IPS-NIHi7 (cell line): Measurements from ENCODE around the gene RBP5.

Source experiments
- DNase-seq: peaks from one replicate; pipeline ENCODE4 v3.0.0; 2012; ENCODE audit warnings: mixed read lengths; ENCODE audit errors: extremely low spot score

The RBP5 gene

DNA sequence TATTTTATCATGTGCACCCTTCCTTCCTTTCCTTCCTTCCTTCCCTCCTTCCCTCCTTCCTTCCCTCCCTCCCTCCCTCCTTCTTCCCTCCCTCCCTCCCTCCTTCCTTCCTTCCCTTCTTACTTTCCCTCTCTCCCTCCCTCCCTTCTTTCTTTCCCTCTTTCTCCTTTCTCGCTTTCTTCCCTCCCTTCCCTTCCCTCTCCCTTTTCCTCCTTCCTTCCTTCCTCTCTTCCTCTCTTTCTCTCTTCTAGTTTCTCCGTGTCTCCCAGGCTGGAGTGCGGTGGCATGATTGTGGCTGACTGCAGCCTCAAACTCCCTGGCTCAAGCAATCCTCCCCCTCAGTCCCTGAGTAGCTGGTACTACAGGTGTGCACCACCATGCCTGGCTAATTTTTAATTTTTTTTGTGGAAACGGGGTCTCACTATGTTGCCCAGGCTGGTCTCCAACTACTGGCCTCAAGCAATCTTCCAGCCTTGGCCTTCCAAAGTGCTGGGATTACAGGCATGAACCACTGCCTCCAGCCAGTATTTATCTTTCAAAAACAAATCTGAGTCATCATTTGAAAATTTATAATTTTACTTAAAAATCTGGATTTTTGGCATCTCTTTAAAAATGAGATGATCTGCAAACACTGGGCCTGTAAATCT lies 27.5 kb downstream of the RBP5 start:
- no peak for DNase-seq

DNA sequence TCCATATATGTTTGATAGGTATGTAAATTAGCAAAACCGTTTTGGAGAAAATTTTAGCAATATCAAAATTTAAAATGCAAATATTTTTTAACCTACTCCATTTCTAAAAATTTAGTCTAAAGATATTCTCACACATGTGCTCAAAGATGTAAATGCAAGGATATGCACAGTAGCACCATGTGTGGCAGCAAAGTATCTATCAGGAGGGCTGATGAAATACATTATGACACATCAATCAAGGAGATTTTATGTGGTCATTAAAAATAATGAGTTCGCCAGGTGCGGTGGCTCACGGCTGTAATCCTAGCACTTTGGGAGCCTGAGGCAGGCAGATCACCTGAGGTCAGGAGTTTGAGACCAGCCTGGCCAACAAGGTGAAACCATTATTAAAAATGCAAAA lies 28.4 kb downstream of the RBP5 start:
- DNase-seq: no peak

DNA sequence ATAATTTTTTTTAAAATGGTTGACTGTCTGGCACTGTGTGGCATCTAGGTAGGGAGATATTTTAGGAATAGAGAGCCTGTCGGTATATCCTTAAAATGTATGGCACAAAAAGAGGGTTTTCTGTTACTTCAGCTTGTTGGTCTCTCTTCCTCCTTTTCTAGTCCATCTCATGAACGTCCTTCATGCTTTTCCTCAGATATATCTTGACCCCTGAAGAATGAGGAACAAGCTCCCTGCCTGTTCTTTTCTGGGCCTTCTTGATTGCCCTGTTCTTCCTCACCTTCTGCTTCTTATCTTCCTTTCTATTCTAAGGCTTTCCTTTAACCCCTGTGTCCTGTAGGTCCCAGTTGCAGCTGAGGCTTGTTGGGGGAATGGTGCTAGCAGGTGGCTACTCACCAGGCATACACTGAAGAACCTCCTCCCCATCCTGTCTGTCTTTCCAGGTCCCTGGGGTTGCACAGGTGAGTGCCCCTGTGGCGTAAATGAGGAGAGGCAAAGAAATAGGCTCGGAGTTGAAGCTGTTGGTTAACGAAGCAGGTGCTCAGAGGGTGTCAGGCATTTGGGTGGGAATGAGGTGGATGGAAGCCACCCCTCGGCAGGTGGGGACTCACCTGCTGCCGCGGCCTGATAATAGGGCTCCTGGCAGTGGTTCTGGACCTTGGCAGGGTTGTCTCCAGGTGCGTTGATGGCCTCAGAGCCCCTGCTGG lies 29.2 kb downstream of the RBP5 start:
- no peak for DNase-seq

DNA sequence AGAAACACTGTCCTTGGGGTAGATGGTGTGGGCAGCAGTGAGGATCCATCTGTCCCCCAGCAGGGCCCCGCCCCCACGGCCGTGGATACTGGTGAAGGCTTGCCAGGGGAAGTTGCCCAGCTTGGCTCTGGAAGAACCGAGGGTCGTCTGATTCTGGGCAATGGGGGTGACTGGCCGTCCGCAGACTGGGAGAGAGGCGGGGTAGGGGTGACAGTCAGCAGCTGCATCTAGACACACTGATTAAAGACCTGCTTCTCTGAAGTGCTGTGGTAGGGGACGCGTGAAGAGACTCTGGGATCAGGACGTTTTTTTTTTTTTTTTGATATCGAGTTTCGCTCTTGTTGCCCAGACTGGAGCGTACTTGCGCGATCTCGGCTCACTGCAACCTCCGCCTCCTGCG lies 31.7 kb downstream of the RBP5 start:
- DNase-seq: no peak

DNA sequence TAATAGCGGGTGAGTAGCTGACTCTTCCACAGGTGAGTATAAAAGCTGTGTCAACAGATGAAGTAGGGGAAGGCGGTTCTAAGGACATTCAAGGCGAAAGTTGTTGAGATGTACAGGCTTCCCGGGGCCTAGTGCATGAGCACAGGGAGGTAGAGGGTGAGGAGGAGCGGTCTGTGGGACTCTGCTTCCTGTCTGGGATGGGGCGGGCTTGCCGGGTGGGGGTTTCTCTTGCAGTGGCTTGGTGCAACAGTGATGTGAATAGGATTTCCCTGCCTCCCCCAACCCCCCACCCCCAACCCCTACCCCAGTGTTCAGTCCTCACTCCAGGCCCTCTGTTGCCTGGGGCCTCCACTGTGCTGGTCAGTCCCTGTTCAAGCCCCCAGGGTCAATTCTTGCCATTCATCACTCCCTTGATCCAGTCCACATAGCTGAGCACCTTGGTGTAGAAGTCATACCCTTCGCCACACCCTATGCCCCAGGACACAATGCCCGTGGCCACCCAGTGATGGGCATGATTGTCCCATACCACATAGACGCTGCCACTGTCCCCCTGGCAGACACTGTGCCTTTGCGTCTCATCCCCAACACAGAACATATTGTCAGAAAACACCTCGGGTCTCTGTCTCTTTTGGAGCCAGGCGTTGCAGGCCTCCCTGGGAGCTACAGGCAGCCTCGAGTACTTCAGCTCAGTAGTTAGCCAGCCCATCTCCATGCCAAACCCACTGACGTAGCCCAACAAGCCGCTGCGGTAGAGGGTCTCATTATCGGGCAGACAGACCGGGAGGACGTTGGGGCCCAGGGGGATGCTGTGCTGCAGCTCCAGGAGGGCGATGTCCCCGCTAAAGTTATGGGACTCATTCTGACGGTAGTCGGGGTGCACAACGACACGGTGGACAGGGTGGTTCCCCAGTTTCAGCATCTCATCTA lies 32.4 kb downstream of the RBP5 start:
- no peak for DNase-seq

DNA sequence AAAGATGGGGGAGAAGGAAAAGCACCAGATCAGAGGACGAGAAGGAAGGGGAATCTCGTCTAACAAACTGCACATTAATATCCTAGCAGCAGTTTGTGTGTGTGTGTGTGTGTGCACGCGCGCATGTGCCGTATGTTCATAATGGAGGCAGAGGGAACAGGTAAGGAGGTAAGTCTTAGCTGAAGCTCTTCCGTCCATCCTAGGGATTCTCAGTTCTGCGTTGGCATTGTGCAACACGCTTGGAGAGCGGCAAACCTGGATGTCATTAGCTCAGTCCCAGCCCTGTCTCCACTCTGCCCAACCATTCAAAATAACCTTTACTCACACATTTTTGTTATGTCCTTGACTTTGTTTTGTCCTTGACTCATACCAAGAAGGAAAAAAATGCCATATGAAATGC lies 34.8 kb downstream of the RBP5 start:
- DNase-seq: no peak

DNA sequence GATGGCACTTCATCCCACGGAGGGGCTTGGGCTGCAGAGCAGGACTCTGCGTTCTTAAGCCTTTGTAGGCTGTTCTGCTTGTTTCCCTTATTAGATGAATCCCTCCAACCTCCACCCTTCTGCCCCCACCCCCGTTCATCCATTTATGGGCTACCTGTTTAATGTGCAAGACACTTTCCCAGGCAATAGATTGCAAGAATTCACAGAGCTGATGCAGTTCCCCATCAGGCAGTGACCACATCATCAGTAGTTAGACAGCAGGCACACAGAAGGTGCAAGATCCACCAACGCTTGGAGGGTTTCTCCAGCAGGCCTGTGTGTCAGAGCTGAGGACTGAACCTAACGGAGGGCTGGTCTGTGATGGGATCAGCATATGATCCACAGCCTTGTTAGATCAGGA lies 35.2 kb downstream of the RBP5 start:
- DNase-seq: no peak

DNA sequence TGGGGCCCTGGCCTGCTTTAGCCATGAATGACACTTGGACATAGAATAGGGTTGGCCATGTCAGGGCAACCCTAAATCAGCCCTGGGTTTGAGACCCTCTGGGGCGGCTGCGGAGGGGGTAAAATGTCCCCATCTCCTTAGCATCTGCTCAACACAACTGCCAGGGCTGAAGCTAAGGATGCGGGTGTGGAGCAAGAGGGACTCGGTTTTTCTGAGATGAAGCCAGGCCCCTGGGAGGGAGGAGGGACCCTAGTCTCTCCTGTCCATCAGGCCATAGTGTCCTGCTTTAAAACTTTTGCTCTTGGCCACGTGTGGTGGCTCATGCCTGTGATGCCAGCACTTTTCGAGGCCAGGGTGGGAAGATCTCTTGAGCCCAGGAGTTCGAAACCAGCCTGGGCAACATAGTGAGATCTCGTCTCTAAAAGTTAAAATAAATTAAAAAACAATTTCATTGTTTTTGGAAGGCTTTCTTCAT lies 35.7 kb downstream of the RBP5 start:
- DNase-seq: no peak

DNA sequence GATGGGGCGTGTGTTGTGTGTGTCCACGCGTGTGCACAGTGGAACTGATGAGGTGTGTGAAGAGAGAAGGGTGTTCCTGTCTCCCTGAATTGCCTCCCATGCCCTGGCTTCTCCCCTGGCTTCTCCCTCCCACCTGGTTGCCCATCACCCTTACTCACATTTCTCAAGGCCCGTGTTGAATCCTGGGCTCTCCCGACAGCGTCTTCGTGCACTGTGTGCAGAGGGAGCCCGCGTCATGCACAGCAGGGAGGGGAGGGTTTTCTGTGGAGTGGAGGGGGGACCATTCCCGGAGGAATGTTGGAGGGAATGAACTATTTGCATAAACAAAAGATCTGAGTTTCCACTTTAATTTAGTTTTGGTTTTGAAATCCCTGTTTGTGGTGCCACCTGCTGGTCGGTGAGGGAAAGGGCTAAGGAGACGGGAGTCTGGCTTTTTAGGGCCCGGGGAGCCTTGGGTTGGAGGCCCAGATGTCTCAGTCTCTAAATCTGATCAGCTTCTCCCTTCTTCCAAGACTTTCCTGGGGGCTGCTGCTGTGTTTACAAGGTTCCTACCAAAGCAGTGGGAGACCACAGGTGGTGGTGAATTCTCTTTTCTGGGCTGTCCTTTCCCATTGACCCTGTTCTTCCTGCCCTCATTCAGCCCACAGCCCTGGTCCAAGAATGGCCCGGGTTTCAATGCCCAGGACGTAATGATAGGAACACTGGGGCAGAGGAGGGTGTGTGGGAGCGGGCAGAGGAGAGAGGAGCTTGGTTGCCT lies 36.3 kb downstream of the RBP5 start, which contains the start of gene C1R:
C1R (minus strand) TSS at position 217 of the 757 bp plus-strand sequence; CDS start at position 160, 57 bp downstream.
- DNase-seq: peak; percentile 76

DNA sequence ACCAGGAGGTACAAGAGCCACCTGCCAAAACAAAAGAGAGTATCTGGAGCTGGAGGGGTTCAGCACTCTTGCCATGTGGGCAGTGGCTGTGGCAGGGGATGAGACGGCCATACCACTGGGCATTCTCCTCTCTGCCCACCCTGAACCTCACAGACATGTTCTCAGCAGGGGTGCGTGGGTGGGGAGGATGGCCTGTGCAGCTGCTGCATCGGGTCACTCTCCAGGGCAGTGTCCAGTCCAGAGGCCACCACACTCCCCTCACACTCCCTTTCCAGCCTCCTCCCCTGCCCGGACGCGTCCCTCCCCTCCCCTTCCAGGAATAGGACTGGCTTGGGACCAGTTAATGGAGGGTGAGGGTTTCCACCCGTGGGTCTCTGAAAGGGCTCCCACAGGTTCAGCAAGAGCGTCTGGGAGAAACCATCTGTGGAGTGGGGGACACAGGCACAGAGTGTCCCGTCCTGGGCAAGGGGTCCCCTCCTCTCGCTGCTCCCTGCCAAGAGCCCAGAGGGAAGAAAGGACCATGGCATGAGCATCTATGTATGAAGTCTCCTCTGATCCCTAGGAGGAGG lies 36.9 kb downstream of the RBP5 start:
- no peak for DNase-seq

DNA sequence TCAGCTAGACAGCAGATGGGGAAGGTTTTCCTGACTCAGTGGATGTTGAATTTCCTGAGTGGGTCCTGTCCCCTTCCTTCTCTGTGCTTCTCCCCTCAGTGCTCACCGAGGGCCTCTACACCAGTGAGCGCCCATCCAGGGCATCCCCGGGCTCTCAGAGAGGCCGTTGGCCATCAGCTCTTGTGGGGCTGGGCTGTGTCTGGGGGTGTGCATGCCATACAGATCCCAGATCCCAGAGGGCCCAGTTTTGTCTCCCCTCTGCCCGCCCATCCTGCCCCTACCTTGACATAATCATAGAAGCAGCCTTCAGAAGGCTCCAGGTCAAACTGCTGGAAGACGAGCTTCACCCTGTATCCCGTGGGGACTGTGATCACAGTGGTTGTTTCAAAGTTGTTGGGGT lies 37.5 kb downstream of the RBP5 start:
- no peak for DNase-seq

DNA sequence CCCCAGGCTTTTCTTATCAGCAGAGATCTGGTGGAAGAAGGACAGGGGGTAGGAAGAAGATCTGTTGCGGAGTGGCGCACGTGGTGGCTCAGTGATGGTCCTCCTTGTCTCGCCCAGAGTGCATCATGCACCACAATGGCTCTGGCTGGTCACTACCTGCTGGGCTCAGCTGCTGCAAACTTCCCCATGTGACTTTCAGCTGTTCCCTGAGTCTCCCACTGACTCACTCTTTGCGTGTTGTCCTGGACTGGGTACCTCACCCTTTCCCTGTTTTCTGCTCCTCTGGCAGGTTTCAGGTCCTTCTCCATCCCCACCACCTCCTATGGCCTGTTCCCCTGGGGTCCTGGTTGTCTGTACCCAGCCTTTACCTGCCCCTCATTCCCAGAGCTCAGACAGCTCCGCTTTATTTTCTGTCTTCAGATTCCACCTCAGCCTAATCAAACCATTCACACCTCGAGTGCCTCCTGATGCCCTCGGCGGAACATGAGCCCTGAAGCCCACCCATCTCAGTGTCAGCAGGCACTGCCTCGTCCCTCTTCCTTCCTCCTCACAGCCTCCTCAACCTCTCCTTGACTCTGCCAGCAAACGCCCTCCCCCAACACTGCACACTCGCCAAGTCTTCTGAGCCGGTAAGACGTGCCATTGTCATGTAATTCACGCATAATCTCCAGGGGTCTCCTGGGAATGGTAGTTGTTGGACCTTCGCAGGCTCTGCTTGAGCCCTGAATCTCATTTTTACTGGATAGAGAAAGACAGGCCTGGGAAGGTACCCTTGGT lies 38.3 kb downstream of the RBP5 start:
- DNase-seq: peak; percentile 40

DNA sequence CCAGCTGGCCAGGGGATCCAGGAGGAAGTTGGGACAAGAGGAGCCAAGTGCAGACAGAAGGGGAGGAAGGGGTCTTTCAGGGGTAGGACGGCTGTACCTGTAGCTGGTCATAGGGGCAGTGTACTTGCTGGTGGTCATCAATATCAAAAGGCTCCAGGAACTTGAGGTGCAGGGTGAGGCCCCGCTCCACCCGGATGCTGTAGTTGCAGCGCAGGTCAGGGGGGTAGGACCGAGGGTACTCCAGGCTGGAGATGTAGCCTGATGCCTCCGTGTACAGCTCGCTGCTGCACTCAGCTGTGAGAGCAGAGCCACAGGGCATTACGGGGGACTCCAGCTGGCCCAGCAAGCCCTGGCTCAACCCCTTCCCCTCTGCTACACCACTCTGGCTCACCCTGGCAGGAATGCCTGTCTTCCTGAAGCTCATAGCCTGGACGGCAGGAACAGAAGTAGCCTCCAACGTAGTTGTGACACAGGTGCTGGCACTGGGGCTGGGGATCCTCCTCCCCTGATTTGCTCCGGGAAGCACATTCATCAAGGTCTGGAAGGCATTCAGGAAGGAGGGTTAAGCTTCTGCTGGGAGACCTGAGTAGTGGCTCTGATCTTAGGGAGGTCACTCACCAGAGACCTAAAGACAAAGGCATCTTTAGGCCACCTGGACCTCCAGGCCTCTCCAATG lies 39.4 kb downstream of the RBP5 start:
- no peak for DNase-seq

DNA sequence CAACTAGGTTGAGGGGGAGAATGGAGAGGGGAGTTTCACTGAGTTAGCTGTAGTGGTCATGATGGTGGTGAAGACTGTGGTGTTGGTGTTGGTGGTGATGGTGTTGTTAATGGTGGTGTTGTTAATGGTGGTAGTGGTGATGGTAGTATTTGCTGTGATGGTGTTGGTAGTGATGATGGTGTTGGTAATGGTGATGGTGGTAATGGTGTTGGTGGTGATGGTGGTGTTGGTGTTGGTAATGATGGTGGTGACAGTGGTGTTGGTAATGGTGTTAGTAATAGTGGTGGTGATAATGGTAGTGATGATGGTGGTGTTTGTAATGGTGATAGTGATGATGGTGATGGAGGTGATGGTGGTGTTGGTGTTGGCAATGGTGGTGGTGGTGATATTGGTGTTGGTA lies 45.6 kb downstream of the RBP5 start:
- DNase-seq: no peak

DNA sequence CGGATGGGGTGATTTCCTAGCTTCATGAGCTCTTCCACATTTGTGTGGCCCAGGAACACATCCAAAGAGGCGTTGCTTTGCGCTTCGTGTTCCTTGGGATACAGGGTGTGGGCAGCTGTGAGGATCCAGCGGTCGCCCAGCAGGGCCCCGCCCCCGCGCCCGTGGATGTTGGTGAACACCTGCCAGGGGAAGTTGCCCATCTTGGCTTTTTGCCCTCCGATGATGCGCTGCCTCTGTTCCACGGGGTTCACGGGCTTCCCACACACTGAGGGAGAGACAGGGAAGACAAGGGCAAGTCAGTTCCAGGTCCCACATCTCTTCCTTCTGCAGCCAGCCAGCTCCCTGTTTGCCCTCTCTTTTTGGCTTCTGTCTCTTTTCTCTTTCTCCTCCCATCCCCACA lies 47.7 kb downstream of the RBP5 start:
- no peak for DNase-seq

DNA sequence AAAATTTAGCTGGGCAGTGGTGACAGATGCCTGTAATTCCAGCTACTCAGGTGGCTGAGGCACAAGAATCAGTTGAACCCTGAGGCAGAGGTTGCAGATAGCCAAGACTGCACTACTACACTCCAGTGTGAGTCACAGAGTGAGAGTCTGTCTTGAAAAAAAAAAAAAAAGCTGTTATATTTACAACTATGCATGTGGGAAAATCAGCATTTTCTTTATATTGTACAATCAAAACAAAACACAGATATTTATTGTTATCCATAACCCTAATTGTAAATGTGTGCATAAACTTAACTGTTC lies 48.9 kb downstream of the RBP5 start:
- no peak for DNase-seq

DNA sequence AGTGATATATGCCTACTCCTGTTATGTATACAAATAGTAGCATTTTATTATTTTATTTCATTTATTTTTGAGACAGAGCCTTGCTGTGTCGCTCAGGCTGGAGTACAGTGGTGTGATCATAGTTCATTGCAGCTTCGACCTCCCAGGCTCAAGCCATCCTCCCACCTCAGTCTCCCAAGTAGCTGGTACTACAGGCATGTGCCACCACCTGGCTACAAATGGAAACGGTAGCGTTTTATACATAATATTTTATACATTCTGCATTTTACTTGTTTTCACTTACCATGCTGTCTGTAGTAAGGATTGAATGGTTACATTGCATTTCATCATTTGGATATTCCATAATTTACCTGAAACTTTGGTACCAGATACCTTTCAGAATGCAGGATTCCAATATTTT lies 50.5 kb downstream of the RBP5 start:
- DNase-seq: no peak

DNA sequence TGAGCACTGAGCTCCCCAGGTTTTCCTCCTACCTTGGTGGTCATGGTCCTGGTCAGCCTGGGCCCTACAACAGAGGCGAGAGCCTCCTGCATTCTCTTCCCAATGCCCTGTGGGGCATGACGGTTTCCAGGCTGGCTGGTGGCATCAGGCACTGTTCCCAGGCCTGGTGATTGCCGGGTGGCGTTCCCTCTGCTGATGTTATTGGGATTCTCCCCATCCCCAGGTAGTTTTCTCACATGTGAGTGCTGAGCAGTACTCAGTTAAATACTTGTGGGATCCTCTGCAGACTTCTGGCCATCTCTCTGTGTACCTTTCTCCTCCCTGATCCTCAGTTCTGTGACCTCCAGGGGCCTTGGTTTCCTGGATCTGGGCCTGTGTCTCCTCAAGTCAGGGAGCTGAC lies 52.2 kb downstream of the RBP5 start:
- DNase-seq: no peak

DNA sequence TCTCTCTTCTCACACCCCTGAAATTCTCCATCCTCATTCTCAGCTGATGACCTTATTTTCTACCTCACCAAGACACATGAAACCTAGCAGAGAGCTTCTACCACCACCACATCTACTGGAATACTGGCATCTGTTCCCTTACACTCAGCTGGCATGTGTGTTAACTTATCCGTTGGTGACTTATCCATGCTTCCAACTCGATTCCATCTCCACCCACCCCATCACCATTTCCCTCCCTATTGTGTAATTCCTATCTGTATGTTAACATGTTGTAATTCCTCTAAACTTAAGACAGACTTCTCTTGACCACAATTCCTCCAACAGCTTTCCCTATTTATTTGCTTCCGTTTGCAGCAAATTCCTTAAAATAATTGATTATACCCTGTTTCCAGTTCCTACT lies 52.8 kb downstream of the RBP5 start:
- DNase-seq: no peak

DNA sequence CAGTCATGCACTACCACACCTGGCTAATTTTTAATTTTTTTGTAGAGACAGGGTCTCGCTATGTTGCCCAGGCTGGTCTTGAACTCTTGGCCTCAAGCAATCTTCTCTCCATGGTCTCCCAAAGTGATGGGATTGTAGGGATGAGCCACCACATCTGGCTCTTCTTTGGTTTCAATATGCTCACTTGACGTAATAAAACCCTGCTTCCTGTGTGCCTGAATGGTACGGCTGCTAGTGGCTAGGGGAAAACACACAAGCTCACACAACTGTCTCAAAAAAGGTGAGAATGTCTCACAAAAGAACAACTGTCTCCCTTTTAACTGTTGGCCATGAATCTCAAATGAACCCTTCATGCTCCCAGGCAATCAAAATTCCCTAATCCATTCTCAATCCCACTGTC lies 53.2 kb downstream of the RBP5 start:
- no peak for DNase-seq
